Measurements from ENCODE around the gene ZC3H18. TPM values are rescaled to one million over a fixed set of nuclear protein-coding genes. Genes with fewer than 3 reads are reported as not detected.
A peak's percentile ranks its signal among the peaks of the same experiment; 100 is the strongest.

ZC3H18 gene
- polyA plus RNA-seq, 3 donors: 5.5 to 36.4 (median 6.8) TPM

DNA sequence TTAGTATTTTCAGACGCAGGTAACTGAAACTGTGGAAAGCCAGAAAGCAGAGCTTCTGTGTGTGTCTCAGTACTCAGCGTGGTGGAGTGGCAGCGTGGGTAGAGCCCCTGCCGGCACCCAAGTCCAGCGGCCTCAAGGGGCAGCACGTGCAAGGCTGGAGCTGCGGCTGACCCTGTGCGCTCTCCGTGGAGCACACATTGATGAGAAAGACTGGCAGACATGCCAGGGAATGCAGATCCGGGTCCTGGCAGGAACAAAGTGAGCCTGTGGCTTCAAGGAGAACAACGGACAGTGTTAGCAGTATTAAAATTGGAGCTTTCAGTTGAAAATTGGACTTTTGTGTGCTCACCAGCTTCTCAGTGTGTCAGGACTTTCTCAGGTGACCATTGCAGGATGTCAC is 23.3 kb downstream of the ZC3H18 start:
- intact Hi-C loops (cut with micrococcal nuclease): loop anchor here in 1 of 2 donors (10.0 kb wide), 1 partner anchor 91 kb away; the partner anchor contains the start of gene SNAI3
- H4K20me1 ChIP-seq (ENCODE audit: insufficient read depth, low read length): peaks cover 21% of the 10 kb centered on the region
- no peak for DNase-seq
- WGBS (ENCODE audit: insufficient coverage): 94% methylated on average over 11 of the region's 11 CpGs
- no peaks in the 10 kb centered on the region for H3K9me3 ChIP-seq (replicated peaks in 1 of 2; ENCODE audit: control insufficient read depth in 1 of 2, insufficient read depth in 1 of 2, low read length in 2 of 2)
- Mint-ChIP-seq H3K27ac (peak overlapping the region in 3 of 7 donors; percentile 15 to 66 (median 56)), H3K36me3 (peaks cover 54 to 79% of the 10 kb centered on the region in 2 donors), H3K4me3 (no peak overlapping the region), H3K9me3 (peaks cover 0 to 3% (median 0%) of the 10 kb centered on the region in 7 donors), H3K27me3 (ENCODE audit: low read depth in 3 of 3) (no peaks in the 10 kb centered on the region), H3K4me1 (peaks cover 20% of the 10 kb centered on the region)
- H3K79me2 ChIP-seq (ENCODE audit: insufficient read depth, low read length): peaks cover 25% of the 10 kb centered on the region
- H3K27ac ChIP-seq (ENCODE audit: low read depth in 1 of 2, low read length in 2 of 2): no peak overlapping the region
- TF ChIP-seq, protein P1, sequence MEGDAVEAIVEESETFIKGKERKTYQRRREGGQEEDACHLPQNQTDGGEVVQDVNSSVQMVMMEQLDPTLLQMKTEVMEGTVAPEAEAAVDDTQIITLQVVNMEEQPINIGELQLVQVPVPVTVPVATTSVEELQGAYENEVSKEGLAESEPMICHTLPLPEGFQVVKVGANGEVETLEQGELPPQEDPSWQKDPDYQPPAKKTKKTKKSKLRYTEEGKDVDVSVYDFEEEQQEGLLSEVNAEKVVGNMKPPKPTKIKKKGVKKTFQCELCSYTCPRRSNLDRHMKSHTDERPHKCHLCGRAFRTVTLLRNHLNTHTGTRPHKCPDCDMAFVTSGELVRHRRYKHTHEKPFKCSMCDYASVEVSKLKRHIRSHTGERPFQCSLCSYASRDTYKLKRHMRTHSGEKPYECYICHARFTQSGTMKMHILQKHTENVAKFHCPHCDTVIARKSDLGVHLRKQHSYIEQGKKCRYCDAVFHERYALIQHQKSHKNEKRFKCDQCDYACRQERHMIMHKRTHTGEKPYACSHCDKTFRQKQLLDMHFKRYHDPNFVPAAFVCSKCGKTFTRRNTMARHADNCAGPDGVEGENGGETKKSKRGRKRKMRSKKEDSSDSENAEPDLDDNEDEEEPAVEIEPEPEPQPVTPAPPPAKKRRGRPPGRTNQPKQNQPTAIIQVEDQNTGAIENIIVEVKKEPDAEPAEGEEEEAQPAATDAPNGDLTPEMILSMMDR (IDR thresholded peaks at IDR 0.05): no peak
- H3K9ac ChIP-seq (ENCODE audit: insufficient read depth, low read length, poor library complexity, severe bottlenecking): no peak overlapping the region
- H2AFZ ChIP-seq (ENCODE audit: insufficient read depth, low read depth, low read length, poor library complexity, severe bottlenecking): no peak overlapping the region
- H3K4me2 ChIP-seq (replicated peaks; ENCODE audit: extremely low read depth, low read length, poor library complexity, severe bottlenecking): no peak overlapping the region
- no peaks in the 10 kb centered on the region for H3K27me3 ChIP-seq (ENCODE audit: control insufficient read depth in 2 of 2, insufficient read depth in 2 of 2, low read length in 2 of 2)
- peaks cover 27 to 53% of the 10 kb centered on the region in 2 donors for H3K36me3 ChIP-seq (replicated peaks in 1 of 2; ENCODE audit: control insufficient read depth in 1 of 2, insufficient read depth in 2 of 2, low read length in 2 of 2)
- H3K4me3 ChIP-seq (replicated peaks in 1 of 3; ENCODE audit: low read depth in 2 of 3, low read length in 3 of 3): no peak overlapping the region
- H3K4me1 ChIP-seq (ENCODE audit: control insufficient read depth in 1 of 2, insufficient read depth in 2 of 2, low read length in 2 of 2): peaks cover 17% of the 10 kb centered on the region in 2 donors

DNA sequence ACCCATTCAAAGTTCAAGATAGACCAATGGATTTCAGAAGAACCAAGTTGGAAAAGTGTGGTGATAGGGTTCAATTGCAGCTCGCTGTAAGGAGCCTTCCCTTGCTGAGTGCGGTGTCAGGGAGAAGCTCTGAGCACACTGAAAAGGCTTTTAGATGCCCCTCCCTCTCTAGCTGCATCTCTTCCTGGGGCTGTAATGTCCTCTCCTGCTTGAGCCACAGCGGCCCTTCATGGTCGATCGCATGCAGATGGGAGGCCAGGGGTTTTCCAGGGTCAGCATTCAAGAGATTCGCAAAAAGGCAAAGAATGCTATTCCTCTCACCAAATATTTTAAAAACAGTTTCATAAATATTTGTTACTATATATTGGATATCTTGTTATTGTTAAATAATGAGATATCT is 23.7 kb downstream of the ZC3H18 start:
- H3K9ac ChIP-seq (ENCODE audit: insufficient read depth, low read length, poor library complexity, severe bottlenecking): no peak overlapping the region
- H3K36me3 ChIP-seq (replicated peaks in 1 of 2; ENCODE audit: control insufficient read depth in 1 of 2, insufficient read depth in 2 of 2, low read length in 2 of 2): peaks cover 23 to 50% of the 10 kb centered on the region in 2 donors
- H3K9me3 Mint-ChIP-seq: peaks cover 0 to 3% (median 0%) of the 10 kb centered on the region in 7 donors
- no peak overlapping the region for H3K4me3 Mint-ChIP-seq
- H3K9me3 ChIP-seq (replicated peaks in 1 of 2; ENCODE audit: control insufficient read depth in 1 of 2, insufficient read depth in 1 of 2, low read length in 2 of 2): no peaks in the 10 kb centered on the region
- H3K4me1 ChIP-seq (ENCODE audit: control insufficient read depth in 1 of 2, insufficient read depth in 2 of 2, low read length in 2 of 2): peaks cover 21% of the 10 kb centered on the region in 2 donors
- H3K4me2 ChIP-seq (replicated peaks; ENCODE audit: extremely low read depth, low read length, poor library complexity, severe bottlenecking): no peak overlapping the region
- peaks cover 23% of the 10 kb centered on the region for H3K4me1 Mint-ChIP-seq
- WGBS (ENCODE audit: insufficient coverage): 100% methylated on average over 2 of the region's 6 CpGs
- no peak overlapping the region for H3K27ac ChIP-seq (ENCODE audit: low read depth in 1 of 2, low read length in 2 of 2)
- H3K36me3 Mint-ChIP-seq: peaks cover 51 to 76% of the 10 kb centered on the region in 2 donors
- H3K4me3 ChIP-seq (replicated peaks in 1 of 3; ENCODE audit: low read depth in 2 of 3, low read length in 3 of 3): no peak overlapping the region
- no peaks in the 10 kb centered on the region for H3K27me3 ChIP-seq (ENCODE audit: control insufficient read depth in 2 of 2, insufficient read depth in 2 of 2, low read length in 2 of 2)
- peaks cover 25% of the 10 kb centered on the region for H3K79me2 ChIP-seq (ENCODE audit: insufficient read depth, low read length)
- H3K27ac Mint-ChIP-seq: peak overlapping the region in 1 of 7 donors; percentile 36
- intact Hi-C loops (cut with micrococcal nuclease): loop anchor here in 1 of 2 donors (10.0 kb wide), 1 partner anchor 91 kb away; the partner anchor contains the start of gene SNAI3
- peaks cover 20% of the 10 kb centered on the region for H4K20me1 ChIP-seq (ENCODE audit: insufficient read depth, low read length)
- no peaks in the 10 kb centered on the region for H3K27me3 Mint-ChIP-seq (ENCODE audit: low read depth in 3 of 3)
- no peak overlapping the region for H2AFZ ChIP-seq (ENCODE audit: insufficient read depth, low read depth, low read length, poor library complexity, severe bottlenecking)
- TF ChIP-seq, protein P1 (IDR thresholded peaks at IDR 0.05): no peak
- no peak for DNase-seq

Data from CD14-positive monocyte (primary cell).